H1 (cell line): ENCODE results near the gene UTRN. TPM values are rescaled to one million over a fixed set of nuclear protein-coding genes. Genes with fewer than 3 reads are reported as not detected.

Source experiments
- CTCF ChIA-PET: fragments of 300-600 bp; sonication (Branson Sonifier 250); formaldehyde crosslinking; loops from one replicate; lab custom pipeline; 2021; ENCODE audit not compliant: partially characterized antibody; lab: Charles Lee
- POLR2A ChIA-PET: fragments of 300-600 bp; sonication (Branson Sonifier 250); formaldehyde crosslinking; loops from one replicate; lab custom pipeline; 2021; ENCODE audit warnings: inconsistent platforms; ENCODE audit not compliant: partially characterized antibody; lab: Charles Lee
- DNase-seq, 2 experiments: peaks; one replicate each; pipeline versions ENCODE4 v3.0.0 to v3.0.0-alpha.2; 2010 to 2022; ENCODE audit warnings: low spot score in 2 of 2, low read depth in 1 of 2, mixed read lengths in 1 of 2
- FAIRE-seq: peaks from 2 replicates; lab custom pipeline; 2011; peaks lifted over from hg19 to GRCh38; lab: Jason Lieb, UNC
- H2AFZ ChIP-seq: 2 replicates; pipeline ENCODE4 v1.8.1; 2012; ENCODE audit warnings: low read length, inconsistent platforms
- H2AK5ac ChIP-seq: 2 replicates; pipeline ENCODE4 v1.6.1; 2013; ENCODE audit warnings: low read depth, low read length
- H2BK120ac ChIP-seq: replicated peaks from 2 replicates; pipeline ENCODE3; 2013; ENCODE audit warnings: low read depth, low read length, inconsistent platforms
- H2BK12ac ChIP-seq: 2 replicates; pipeline ENCODE4 v1.6.1; 2013; ENCODE audit warnings: low read depth, low read length
- H2BK15ac ChIP-seq: 2 replicates; pipeline ENCODE4 v1.6.1; 2013; ENCODE audit warnings: low read length
- H2BK20ac ChIP-seq: 2 replicates; pipeline ENCODE4 v1.6.1; 2013; ENCODE audit warnings: low read length
- H2BK5ac ChIP-seq: 2 replicates; pipeline ENCODE4 v1.6.1; 2013; ENCODE audit warnings: low read depth, low read length
- H3K14ac ChIP-seq: 2 replicates; pipeline ENCODE4 v1.6.1; 2013; ENCODE audit warnings: inconsistent platforms; ENCODE audit not compliant: insufficient read length
- H3K18ac ChIP-seq: 2 replicates; pipeline ENCODE4 v1.6.1; 2013; ENCODE audit warnings: low read length; ENCODE audit errors: extremely low read depth
- H3K23ac ChIP-seq: 2 replicates; pipeline ENCODE4 v1.6.1; 2013; ENCODE audit warnings: inconsistent platforms; ENCODE audit not compliant: insufficient read length
- H3K23me2 ChIP-seq: 2 replicates; pipeline ENCODE4 v1.6.1; 2013; ENCODE audit warnings: low read depth, low read length
- H3K27ac ChIP-seq: 2 replicates; pipeline ENCODE4 v1.6.1; 2011; ENCODE audit warnings: low read depth, low read length, inconsistent platforms
- H3K27me3 ChIP-seq, 4 experiments: replicated peaks in 1 of 4; 1 replicate in 1 of 4; 2 replicates in 3 of 4; pipeline versions ENCODE4 v1.6.1 to v1.8.1; 2011 to 2013; ENCODE audit warnings: low read length in 3 of 4, mild to moderate bottlenecking in 3 of 4, inconsistent platforms in 2 of 4, mixed read lengths in 2 of 4, moderate library complexity in 1 of 4; ENCODE audit not compliant: control insufficient read depth in 3 of 4, insufficient read depth in 3 of 4; ENCODE audit errors: extremely low read depth in 1 of 4
- H3K36me3 ChIP-seq, 4 experiments: 2 replicates each; pipeline versions ENCODE4 v1.6.1 to v1.8.1; 2011 to 2013; ENCODE audit warnings: mild to moderate bottlenecking in 4 of 4, low read length in 3 of 4, moderate library complexity in 2 of 4, control low read depth in 1 of 4, inconsistent platforms in 1 of 4; ENCODE audit not compliant: insufficient read depth in 4 of 4, control insufficient read depth in 2 of 4
- H3K4ac ChIP-seq: replicated peaks from 2 replicates; pipeline ENCODE3; 2013; ENCODE audit warnings: low read length, low read depth, mixed read lengths, inconsistent platforms; ENCODE audit not compliant: insufficient read length
- H3K4me1 ChIP-seq, 4 experiments: replicated peaks in 1 of 4; 1 replicate in 1 of 4; 2 replicates in 3 of 4; pipeline versions ENCODE4 v1.6.1 to v1.8.1; 2011 to 2013; ENCODE audit warnings: low read length in 3 of 4, inconsistent platforms in 2 of 4, mixed read lengths in 1 of 4; ENCODE audit not compliant: insufficient read depth in 4 of 4, control insufficient read depth in 3 of 4
- H3K4me2 ChIP-seq, 2 experiments: 2 replicates each; pipeline versions ENCODE4 v1.6.1 to v1.8.1; 2011 to 2013; ENCODE audit warnings: low read depth in 2 of 2, low read length in 2 of 2, control low read depth in 1 of 2, inconsistent platforms in 1 of 2, mild to moderate bottlenecking in 1 of 2; ENCODE audit not compliant: insufficient read depth in 1 of 2
- H3K4me3 ChIP-seq, 4 experiments: fragments of 200-600, 300-600 bp in 1 of 4; sonication (generic), shearing (Covaris generic), sonication (Bioruptor Twin) in 1 of 4; 2 replicates each; pipeline versions ENCODE4 v1.5.1 to v1.8.1; 2011 to 2016; ENCODE audit warnings: low read length in 4 of 4, low read depth in 3 of 4, control low read depth in 2 of 4, inconsistent platforms in 2 of 4, mild to moderate bottlenecking in 2 of 4, mixed read lengths in 1 of 4, moderate library complexity in 1 of 4; ENCODE audit not compliant: insufficient read depth in 2 of 4; ENCODE audit errors: extremely low read depth in 1 of 4
- H3K56ac ChIP-seq: replicated peaks from 2 replicates; pipeline ENCODE3; 2013; ENCODE audit warnings: low read depth, mild to moderate bottlenecking, mixed read lengths, low read length, inconsistent platforms; ENCODE audit not compliant: insufficient read length
- H3K79me1 ChIP-seq: 2 replicates; pipeline ENCODE4 v1.6.1; 2013; ENCODE audit warnings: low read depth, low read length, control low read depth
- H3K79me2 ChIP-seq, 2 experiments: 2 replicates each; pipeline versions ENCODE4 v1.6.1 to v1.8.1; 2012 to 2013; ENCODE audit warnings: low read length in 2 of 2, mild to moderate bottlenecking in 2 of 2, inconsistent platforms in 1 of 2; ENCODE audit not compliant: insufficient read depth in 2 of 2, control insufficient read depth in 1 of 2
- H3K9ac ChIP-seq, 4 experiments: replicated peaks in 1 of 4; 1 replicate in 1 of 4; 2 replicates in 3 of 4; pipeline versions ENCODE4 v1.6.1 to v1.8.1; 2011 to 2013; ENCODE audit warnings: low read depth in 3 of 4, low read length in 3 of 4, control low read depth in 2 of 4, mild to moderate bottlenecking in 2 of 4, moderate library complexity in 2 of 4, inconsistent platforms in 1 of 4; ENCODE audit errors: extremely low read depth in 1 of 4
- H3K9me3 ChIP-seq, 2 experiments: 2 replicates each; pipeline versions ENCODE4 v1.6.1 to v1.8.1; 2012 to 2013; ENCODE audit warnings: mild to moderate bottlenecking in 2 of 2, moderate library complexity in 2 of 2, control low read depth in 1 of 2, inconsistent platforms in 1 of 2, low read depth in 1 of 2, low read length in 1 of 2, mixed read lengths in 1 of 2; ENCODE audit not compliant: insufficient read depth in 2 of 2
- H4K20me1 ChIP-seq, 2 experiments: replicated peaks in 1 of 2; 2 replicates each; pipeline versions ENCODE3 to v1.8.1; 2011 to 2013; ENCODE audit warnings: inconsistent platforms in 2 of 2, low read length in 2 of 2, mild to moderate bottlenecking in 1 of 2; ENCODE audit not compliant: insufficient read depth in 2 of 2, control insufficient read depth in 1 of 2
- H4K5ac ChIP-seq: 2 replicates; pipeline ENCODE4 v1.6.1; 2013; ENCODE audit warnings: low read length, low read depth, mixed read lengths, inconsistent platforms; ENCODE audit not compliant: insufficient read length
- H4K8ac ChIP-seq: 2 replicates; pipeline ENCODE4 v1.8.0; 2013; ENCODE audit warnings: mild to moderate bottlenecking, moderate library complexity, low read length, inconsistent platforms; ENCODE audit not compliant: insufficient read depth; ENCODE audit errors: extremely low read depth
- H4K91ac ChIP-seq: replicated peaks from 2 replicates; pipeline ENCODE3; 2013; ENCODE audit warnings: low read length, mixed read lengths, inconsistent platforms; ENCODE audit not compliant: insufficient read length
- ATF3 ChIP-seq: IDR thresholded peaks from 2 replicates; pipeline ENCODE4 v1.6.1; 2011; ENCODE audit warnings: low read depth, mild to moderate bottlenecking, low read length; ENCODE audit not compliant: insufficient read depth
- CEBPB ChIP-seq: IDR thresholded peaks from 2 replicates; pipeline ENCODE4 v1.6.1; 2012; ENCODE audit warnings: low read depth, low read length
- CHD2 ChIP-seq: IDR thresholded peaks from 2 replicates; pipeline ENCODE4 v1.6.1; 2012; ENCODE audit warnings: low read length, improper control_type of control experiment
- CREB1 ChIP-seq: IDR thresholded peaks from 2 replicates; pipeline ENCODE4 v1.6.1; 2012; ENCODE audit warnings: inconsistent platforms
- E2F6 ChIP-seq: IDR thresholded peaks from 2 replicates; pipeline ENCODE4 v1.6.1; 2012; ENCODE audit warnings: inconsistent platforms
- EZH2 ChIP-seq: fragments of 200-600 bp; sonication (generic); IDR thresholded peaks from 2 replicates; pipeline ENCODE4 v1.7.1; 2012; ENCODE audit warnings: low read depth, mild to moderate bottlenecking, moderate library complexity, low read length, inconsistent platforms; ENCODE audit not compliant: severe bottlenecking
- FOSL1 ChIP-seq: IDR thresholded peaks from 2 replicates; pipeline ENCODE4 v1.6.1; 2011; ENCODE audit warnings: mild to moderate bottlenecking, low read depth, low read length, moderate library complexity; ENCODE audit not compliant: insufficient read depth
- GABPA ChIP-seq: IDR thresholded peaks from 2 replicates; pipeline ENCODE4 v1.6.1; 2011; ENCODE audit warnings: mild to moderate bottlenecking, low read length, moderate library complexity, borderline replicate concordance; ENCODE audit not compliant: insufficient read depth
- HDAC2 ChIP-seq, 2 experiments: fragments of 300-600 bp in 1 of 2; sonication (generic) in 1 of 2; IDR thresholded peaks; 2 replicates each; pipeline ENCODE4 v1.6.1; 2011 to 2012; ENCODE audit warnings: low read depth in 2 of 2, low read length in 2 of 2, mild to moderate bottlenecking in 2 of 2, moderate library complexity in 2 of 2, borderline replicate concordance in 1 of 2, inconsistent platforms in 1 of 2
- POLR2A ChIP-seq, 2 experiments: IDR thresholded peaks; 1 replicate in 1 of 2; 2 replicates in 1 of 2; pipeline ENCODE4 v1.6.1; 2011; ENCODE audit warnings: low read depth in 2 of 2, low read length in 2 of 2, mild to moderate bottlenecking in 2 of 2; ENCODE audit errors: control extremely low read depth in 1 of 2
- SP1 ChIP-seq: IDR thresholded peaks from 2 replicates; pipeline ENCODE4 v1.6.1; 2011; ENCODE audit warnings: low read depth, low read length
- SP4 ChIP-seq: IDR thresholded peaks from 2 replicates; pipeline ENCODE4 v1.6.1; 2012; ENCODE audit warnings: low read length, inconsistent platforms
- ZNF274 ChIP-seq: IDR thresholded peaks from 2 replicates; pipeline ENCODE4 v1.7.0; 2012; ENCODE audit warnings: low read length, borderline replicate concordance; ENCODE audit errors: extremely low read depth
- WGBS, 2 experiments: shearing (Covaris generic) in 1 of 2; methylation state at CpG; one replicate each; pipeline versions ENCODE4 v1.1.6 to v1.1.7; 2013 to 2015; ENCODE audit warnings: low lambda C conversion rate in 2 of 2, mixed read lengths in 2 of 2, inconsistent platforms in 1 of 2, low coverage in 1 of 2, missing lambda C conversion rate in 1 of 2; ENCODE audit not compliant: insufficient replicate concordance in 2 of 2, insufficient coverage in 1 of 2, insufficient read length in 1 of 2; ENCODE audit errors: extremely low coverage in 1 of 2, missing lambda C conversion rate in 1 of 2; 5-methylcytosine and 5-hydroxymethylcytosine counted together
- polyA plus RNA-seq, 7 experiments: library from polyadenylated mRNA; depleted of rRNA in 3 of 7; stranded (reverse) in 5 of 7; unstranded in 2 of 7; fragments of >200 nt in 5 of 7; fragments of 200-250 nt in 2 of 7; gene quantifications; 1 replicate in 5 of 7; 2 replicates in 1 of 7; 4 replicates in 1 of 7; pipeline versions ENCODE4 v1.2.1 to v1.2.3, GENCODE V29; 2011 to 2013; ENCODE audit warnings: missing spikeins in 2 of 7, mixed read lengths in 2 of 7
- total RNA-seq: library from RNA; stranded (reverse); fragmentation: NEBNext Ultra II Directional; extraction: Animal tissue kit (Norgen Biotek cat#: 25700); gene quantifications from 2 replicates; pipeline ENCODE4 v1.2.1, GENCODE V29; 2021

Gene UTRN
- total and polyA plus RNA-seq, 2 of the 8 experiments (the other 6 are each of a cell fraction or from before 2014, with no cell fraction given) = 25.0 to 112 TPM

- no peak overlapping the region for H3K4me3 ChIP-seq
- H3K56ac ChIP-seq = no peak overlapping the region
- H3K27ac ChIP-seq = no peak overlapping the region
- no peak overlapping the region for H2BK120ac ChIP-seq
- no peak overlapping the region for H3K4ac ChIP-seq
- no peaks in the 10 kb centered on the region; the same call in 1 of the 2 replicates for H3K79me1 ChIP-seq
- ChIA-PET CTCF (interaction anchor here (1.0 to 2.1 kb wide), 4 partner anchors 8 to 93 kb away, joined by 4 to 6 read pairs (median 4); no protein-coding TSS in a partner anchor), POLR2A (interaction anchor here (0.6 to 1.8 kb wide), 5 partner anchors 9 to 68 kb away, joined by 3 to 9 read pairs (median 3); no protein-coding TSS in a partner anchor)
- H3K4me2 ChIP-seq = no peak overlapping the region
- no peak overlapping the region for H2BK5ac ChIP-seq
- no peak for FAIRE-seq
- H4K8ac ChIP-seq = no peak overlapping the region
- H3K9ac ChIP-seq = no peak overlapping the region
- no peak overlapping the region for H2AK5ac ChIP-seq
- 89% methylated on average over 2 of the region's 2 CpGs; no CpG with 5 or more reads in 1 of the 2 experiments for WGBS, 2 experiments
- H4K5ac ChIP-seq = no peak overlapping the region
- no peak overlapping the region for H4K91ac ChIP-seq
- no peak overlapping the region for H2BK15ac ChIP-seq
- H3K27me3 ChIP-seq = no peaks in the 10 kb centered on the region
- H3K18ac ChIP-seq = no peak overlapping the region
- H3K23ac ChIP-seq = no peak overlapping the region
- no peak for DNase-seq
- H3K79me2 ChIP-seq = peaks cover 0 to 12% of the 10 kb centered on the region in 2 experiments; a peak in 2 of 4 replicates
- peaks cover 0 to 3% (median 0%) of the 10 kb centered on the region in 4 experiments; a peak in 1 of 7 replicates for H3K4me1 ChIP-seq
- peaks cover 0 to 3% of the 10 kb centered on the region in 2 experiments for H4K20me1 ChIP-seq
- no peak overlapping the region for H2BK12ac ChIP-seq
- peaks cover under 1% of the 10 kb centered on the region; the same call in 1 of the 2 replicates for H3K23me2 ChIP-seq
- no peaks in the 10 kb centered on the region for H3K9me3 ChIP-seq
- no peak overlapping the region for H2AFZ ChIP-seq
- H3K14ac ChIP-seq = no peak overlapping the region
- H2BK20ac ChIP-seq = no peak overlapping the region
- H3K36me3 ChIP-seq = 0 out of 8 replicates have a peak, but pooled peaks cover 0 to 2% (median 0%) of the 10 kb centered on the region in 4 experiments
- TF ChIP-seq EZH2 (no peak), HDAC2 (IDR thresholded peaks at IDR 0.05; ENCODE audit: borderline replicate concordance in 1 of 2, low read depth in 2 of 2, low read length in 2 of 2) (no peak), CEBPB (no peak), ZNF274 (no peak), SP1 (no peak), ATF3 (no peak), CHD2 (no peak), POLR2A (IDR thresholded peaks at IDR 0.05; ENCODE audit: control extremely low read depth in 1 of 2, low read depth in 2 of 2, low read length in 2 of 2) (no peak), SP4 (no peak), GABPA (no peak), CREB1 (no peak), FOSL1 (no peak), E2F6 (no peak)
Measured at GRCh38 chr6:144311361-144311760, 26.2 kb downstream of the UTRN start.
